DOHH2 (cell line): ENCODE data around the gene PICK1.

Experiments
- H3F3A ChIP-seq: fragments of 200-600 bp; sonication (generic), shearing (Covaris generic); 2 replicates; pipeline ENCODE4 v1.6.0; 2016; ENCODE audit warnings: antibody characterized with exemption, mild to moderate bottlenecking; ENCODE audit not compliant: control insufficient read depth, insufficient read depth
- H3K27ac ChIP-seq: fragments of 200-600 bp; sonication (generic); 2 replicates; pipeline ENCODE4 v1.5.1; 2014; ENCODE audit warnings: low read depth, mild to moderate bottlenecking, low read length, moderate library complexity
- H3K27me3 ChIP-seq: fragments of 200-600 bp; sonication (generic); 2 replicates; pipeline ENCODE4 v1.6.1; 2014; ENCODE audit warnings: mild to moderate bottlenecking, low read length, mixed read lengths; ENCODE audit not compliant: control insufficient read depth
- H3K36me3 ChIP-seq: fragments of 200-600 bp; sonication (generic); 2 replicates; pipeline ENCODE4 v1.6.1; 2014; ENCODE audit warnings: mild to moderate bottlenecking, low read length, moderate library complexity, mixed read lengths; ENCODE audit not compliant: control insufficient read depth
- H3K4me1 ChIP-seq: fragments of 200-600 bp; sonication (generic); 2 replicates; pipeline ENCODE4 v1.6.1; 2014; ENCODE audit warnings: mild to moderate bottlenecking, low read length, mixed read lengths; ENCODE audit not compliant: control insufficient read depth
- H3K4me2 ChIP-seq: fragments of 200-600 bp; sonication (generic); 2 replicates; pipeline ENCODE4 v1.6.0; 2014; ENCODE audit warnings: mild to moderate bottlenecking, low read length, moderate library complexity
- H3K4me3 ChIP-seq: fragments of 200-600 bp; sonication (generic); 2 replicates; pipeline ENCODE4 v1.5.1; 2014; ENCODE audit warnings: mild to moderate bottlenecking, low read length, mixed read lengths
- H3K79me2 ChIP-seq: fragments of 200-600 bp; sonication (generic); 2 replicates; pipeline ENCODE4 v1.6.1; 2014; ENCODE audit warnings: mild to moderate bottlenecking, low read length, mixed read lengths; ENCODE audit not compliant: control insufficient read depth
- H3K9me2 ChIP-seq: fragments of 200-600 bp; sonication (generic); replicated peaks from 2 replicates; pipeline ENCODE4 v1.6.1; 2014; ENCODE audit warnings: mild to moderate bottlenecking, low read length, mixed read lengths; ENCODE audit not compliant: control insufficient read depth
- H3K9me3 ChIP-seq: fragments of 200-600 bp; sonication (generic); 2 replicates; pipeline ENCODE4 v1.6.1; 2014; ENCODE audit warnings: antibody characterized with exemption, low read length, mixed read lengths; ENCODE audit not compliant: control insufficient read depth, insufficient read depth
- H4K20me1 ChIP-seq: fragments of 200-600 bp; sonication (generic); 2 replicates; pipeline ENCODE4 v1.6.0; 2014; ENCODE audit warnings: low read depth, mild to moderate bottlenecking, antibody characterized with exemption, low read length, moderate library complexity; ENCODE audit not compliant: control insufficient read depth, insufficient read depth
- CTCF ChIP-seq: fragments of 200-600 bp; sonication (generic); IDR thresholded peaks from one replicate; pipeline ENCODE4 v1.5.1; 2014; ENCODE audit warnings: antibody characterized with exemption, mild to moderate bottlenecking, low read depth, low read length; ENCODE audit not compliant: poor library complexity, severe bottlenecking
- EZH2phosphoT487 ChIP-seq: fragments of 200-600 bp; sonication (generic); IDR thresholded peaks from 2 replicates; pipeline ENCODE4 v1.6.1; 2017; ENCODE audit warnings: borderline replicate concordance, mild to moderate bottlenecking, antibody characterized with exemption, low read length, moderate library complexity, mixed read lengths

PICK1 gene

GRCh38 chr22:38051261-38051660 is 5.9 kb upstream of the PICK1 start:
- peaks cover 5% of the 10 kb centered on the region; the same call in 1 of the 2 replicates for H3K27me3 ChIP-seq
- H3K9me3 ChIP-seq = no peaks in the 10 kb centered on the region
- H3K4me3 ChIP-seq = no peak overlapping the region
- no peaks in the 10 kb centered on the region for H3K36me3 ChIP-seq
- H3K79me2 ChIP-seq = no peaks in the 10 kb centered on the region
- H3K4me2 ChIP-seq = no peak overlapping the region
- no peaks in the 10 kb centered on the region for H3K9me2 ChIP-seq
- TF ChIP-seq CTCF (no peak), EZH2phosphoT487 (no peak)
- H3K27ac ChIP-seq = no peak overlapping the region
- no peaks in the 10 kb centered on the region; the same call in 1 of the 2 replicates for H3F3A ChIP-seq
- H4K20me1 ChIP-seq = no peaks in the 10 kb centered on the region
- H3K4me1 ChIP-seq = peaks cover 36% of the 10 kb centered on the region

- peak overlapping the region; percentile 40; the same call in 1 of the 2 replicates for H3K27ac ChIP-seq
- peak overlapping the region; percentile 54; the same call in 1 of the 2 replicates for H3K4me2 ChIP-seq
- H3K27me3 ChIP-seq = peaks cover 2% of the 10 kb centered on the region; the same call in 1 of the 2 replicates
- no peaks in the 10 kb centered on the region; the same call in 1 of the 2 replicates for H3F3A ChIP-seq
- H4K20me1 ChIP-seq = no peaks in the 10 kb centered on the region
- no peaks in the 10 kb centered on the region for H3K9me3 ChIP-seq
- peaks cover 43% of the 10 kb centered on the region for H3K4me1 ChIP-seq
- H3K9me2 ChIP-seq = no peaks in the 10 kb centered on the region
- no peaks in the 10 kb centered on the region for H3K36me3 ChIP-seq
- no peaks in the 10 kb centered on the region for H3K79me2 ChIP-seq
- no peak for TF ChIP-seq EZH2phosphoT487
- peak; percentile 98 for TF ChIP-seq CTCF
- no peak overlapping the region for H3K4me3 ChIP-seq
Measured at GRCh38 chr22:38051900-38052862, 5.0 kb upstream of the PICK1 start.

GRCh38 chr22:38062791-38063190 is 5.6 kb downstream of the PICK1 start:
- Histone ChIP-seq H3K4me2 (no peak overlapping the region), H3K4me3 (no peak overlapping the region), H3K9me3 (no peaks in the 10 kb centered on the region), H3K27ac (no peak overlapping the region), H3F3A (0 out of 2 replicates have a peak, but pooled peaks cover 2% of the 10 kb centered on the region), H3K9me2 (no peaks in the 10 kb centered on the region), H3K27me3 (no peaks in the 10 kb centered on the region), H3K4me1 (peaks cover 5% of the 10 kb centered on the region), H3K79me2 (no peaks in the 10 kb centered on the region), H4K20me1 (no peaks in the 10 kb centered on the region), H3K36me3 (peaks cover 5% of the 10 kb centered on the region)
- no peak for TF ChIP-seq CTCF
- no peak for TF ChIP-seq EZH2phosphoT487
